Pancreas (tissue), 10 donors: ENCODE measurements around the gene CCDC86. TPM values are rescaled to one million over a fixed set of nuclear protein-coding genes. Genes with fewer than 3 reads are reported as not detected.

Experiments used
- ATAC-seq, 4 donors: fragments of 200-7000 bp; cut with Tn5 transposase; one replicate each; pipeline versions ENCODE4 v1.8.0 to v1.9.1; 2020; ENCODE audit warnings: mild to moderate bottlenecking in 4 of 4, moderate library complexity in 4 of 4
- DNase-seq, 6 donors: peaks; one replicate each; pipeline ENCODE4 v3.0.0-alpha.2; 2020
- FAIRE-seq: peaks from 2 replicates; lab custom pipeline; 2012; peaks lifted over from hg19 to GRCh38; lab: Jason Lieb, UNC
- H3K27ac ChIP-seq, 4 donors: fragments of 200-600 bp; sonication (generic); 1 replicate in 3 of 4; 2 replicates in 1 of 4; pipeline versions ENCODE4 v1.5.0 to v1.8.0; 2020
- H3K27me3 ChIP-seq, 4 donors: fragments of 200-600 bp; one replicate each; pipeline ENCODE4 v1.8.0; 2021
- H3K36me3 ChIP-seq, 3 donors: fragments of 200-600 bp; sonication (generic) in 1 of 3; one replicate each; pipeline versions ENCODE4 v1.5.0 to v1.8.0; 2020 to 2021
- H3K4me1 ChIP-seq, 3 donors: fragments of 200-600 bp; one replicate each; pipeline ENCODE4 v1.8.0; 2021
- H3K4me3 ChIP-seq, 4 donors: fragments of 200-600 bp; sonication (generic) in 2 of 4; one replicate each; pipeline versions ENCODE4 v1.5.0 to v1.8.0; 2020 to 2021
- H3K9me3 ChIP-seq, 4 donors: fragments of 200-600 bp; one replicate each; pipeline ENCODE4 v1.8.0; 2021
- WGBS, 2 donors: extraction: QIAGEN DNeasy Blood & Tissue Kit; methylation state at CpG; one replicate each; pipeline ENCODE4 v1.1.7; 2013; 5-methylcytosine and 5-hydroxymethylcytosine counted together
- intact Hi-C, 3 donors: fragments of 100-400 bp; cut with DNase I; formaldehyde crosslinking; loops; one replicate each; pipeline versions ENCODE4 v1.11.1 to v1.14.2; 2022
- polyA plus RNA-seq, 2 donors: library from polyadenylated mRNA; stranded (reverse); fragments of 200-250 nt; gene quantifications; one replicate each; pipeline ENCODE4 v1.2.3, GENCODE V29; 2013
- total RNA-seq, 6 donors: library from RNA; stranded (reverse); fragmentation: NEBNext Ultra II Directional in 4 of 6; extraction: Animal tissue kit (Norgen Biotek cat#: 25700) in 4 of 6; gene quantifications; one replicate each; pipeline versions ENCODE4 v1.2.1 to v1.2.4, GENCODE V29; 2021 to 2023
- TF ChIP-seq, protein P1 (sequence below), 4 donors: fragments of 200-600 bp; sonication (generic) in 3 of 4; IDR thresholded peaks; one replicate each; pipeline versions ENCODE4 v1.5.0 to v1.8.0; 2021; ENCODE audit warnings: antibody characterized with exemption in 4 of 4
- donor health status: healthy with polysubstance abuse.
- donor health status: DM: no; HTN: no; CAD: no; lungs with moderate emphysema.
- donor health status: DM: no; HTN: no; CAD: no.
- donor health status: control.
- donor health status: control.
- donor health status: Bipolar disorder and iron deficiency.
- donor health status: DM: yes; HTN: yes; CAD: no.
- donor health status: DM: no; HTN: no; CAD: no.
- donor health status: DM: no; HTN: no; CAD: no.
- donor health status: DM: yes; HTN: yes; CAD: no.

CCDC86 gene
- total and polyA plus RNA-seq, 8 donors, result 6.3 to 20.8 (median 11.0) TPM

DNA sequence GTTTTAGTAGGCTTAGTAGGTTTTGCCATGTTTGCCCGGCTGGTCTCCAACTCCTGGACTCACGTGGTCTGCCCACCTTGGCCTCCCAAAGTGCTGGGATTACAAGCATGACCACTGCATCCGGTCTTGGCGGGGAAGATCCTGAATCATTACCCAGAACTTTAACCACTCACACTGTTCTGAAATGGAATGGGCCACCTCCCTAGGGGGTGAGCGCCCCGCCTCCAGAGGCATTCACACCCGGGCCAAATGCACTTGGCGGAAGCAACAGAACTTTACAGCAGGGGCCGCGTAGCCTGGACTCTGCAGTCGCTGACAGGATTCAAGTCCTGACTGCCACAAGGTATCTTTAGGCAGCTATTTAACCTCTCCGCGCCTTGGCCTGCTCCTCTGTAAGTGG, 5.4 kb downstream of the CCDC86 start:
- DNase-seq (no peak), ATAC-seq (no peak), FAIRE-seq (no peak)
- Histone ChIP-seq H3K27me3 (no peaks in the 10 kb centered on the region), H3K9me3 (no peaks in the 10 kb centered on the region), H3K4me3 (no peak overlapping the region), H3K4me1 (peaks cover 0 to 12% (median 6%) of the 10 kb centered on the region in 3 donors), H3K27ac (no peak overlapping the region), H3K36me3 (peaks cover 0 to 16% (median 5%) of the 10 kb centered on the region in 3 donors)
- WGBS, 2 donors, result 73 to 83% methylated on average over 13 of the region's 13 CpGs
- intact Hi-C loops, result loop anchor here in 1 of 3 donors (10.0 kb wide), 1 partner anchor 48 kb away; no protein-coding TSS in a partner anchor
- TF ChIP-seq, protein P1, sequence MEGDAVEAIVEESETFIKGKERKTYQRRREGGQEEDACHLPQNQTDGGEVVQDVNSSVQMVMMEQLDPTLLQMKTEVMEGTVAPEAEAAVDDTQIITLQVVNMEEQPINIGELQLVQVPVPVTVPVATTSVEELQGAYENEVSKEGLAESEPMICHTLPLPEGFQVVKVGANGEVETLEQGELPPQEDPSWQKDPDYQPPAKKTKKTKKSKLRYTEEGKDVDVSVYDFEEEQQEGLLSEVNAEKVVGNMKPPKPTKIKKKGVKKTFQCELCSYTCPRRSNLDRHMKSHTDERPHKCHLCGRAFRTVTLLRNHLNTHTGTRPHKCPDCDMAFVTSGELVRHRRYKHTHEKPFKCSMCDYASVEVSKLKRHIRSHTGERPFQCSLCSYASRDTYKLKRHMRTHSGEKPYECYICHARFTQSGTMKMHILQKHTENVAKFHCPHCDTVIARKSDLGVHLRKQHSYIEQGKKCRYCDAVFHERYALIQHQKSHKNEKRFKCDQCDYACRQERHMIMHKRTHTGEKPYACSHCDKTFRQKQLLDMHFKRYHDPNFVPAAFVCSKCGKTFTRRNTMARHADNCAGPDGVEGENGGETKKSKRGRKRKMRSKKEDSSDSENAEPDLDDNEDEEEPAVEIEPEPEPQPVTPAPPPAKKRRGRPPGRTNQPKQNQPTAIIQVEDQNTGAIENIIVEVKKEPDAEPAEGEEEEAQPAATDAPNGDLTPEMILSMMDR (IDR thresholded peaks at IDR 0.05), result no peak

DNA sequence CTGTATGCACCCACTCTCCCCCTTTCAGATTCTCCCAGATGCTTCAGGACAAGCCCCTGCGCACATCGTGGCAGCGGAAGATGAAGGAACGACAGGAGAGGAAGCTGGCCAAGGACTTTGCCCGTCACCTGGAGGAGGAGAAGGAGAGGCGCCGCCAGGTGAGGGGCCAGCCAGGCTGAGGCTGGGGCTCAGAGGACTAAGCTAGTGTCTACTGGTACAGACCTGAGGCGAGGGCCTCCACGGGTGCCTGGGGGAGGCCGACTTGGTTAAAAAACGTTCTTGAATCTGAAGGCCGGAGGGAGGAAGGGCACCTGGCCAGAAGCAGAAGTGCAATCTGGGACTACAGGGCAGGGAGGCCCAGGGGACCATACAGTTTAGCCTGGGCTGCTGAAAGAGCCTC, 6.0 kb downstream of the CCDC86 start:
- FAIRE-seq (no peak), DNase-seq (no peak), ATAC-seq (no peak)
- Histone ChIP-seq H3K9me3 (no peaks in the 10 kb centered on the region), H3K27me3 (no peaks in the 10 kb centered on the region), H3K4me1 (peaks cover 0 to 12% (median 6%) of the 10 kb centered on the region in 3 donors), H3K27ac (no peak overlapping the region), H3K4me3 (no peak overlapping the region), H3K36me3 (peaks cover 0 to 16% (median 5%) of the 10 kb centered on the region in 3 donors)
- WGBS, 2 donors, result 87% methylated on average over 12 of the region's 12 CpGs
- TF ChIP-seq, protein P1 (IDR thresholded peaks at IDR 0.05), result no peak
- intact Hi-C loops, result loop anchor here in 1 of 3 donors (10.0 kb wide), 1 partner anchor 47 kb away; no protein-coding TSS in a partner anchor

DNA sequence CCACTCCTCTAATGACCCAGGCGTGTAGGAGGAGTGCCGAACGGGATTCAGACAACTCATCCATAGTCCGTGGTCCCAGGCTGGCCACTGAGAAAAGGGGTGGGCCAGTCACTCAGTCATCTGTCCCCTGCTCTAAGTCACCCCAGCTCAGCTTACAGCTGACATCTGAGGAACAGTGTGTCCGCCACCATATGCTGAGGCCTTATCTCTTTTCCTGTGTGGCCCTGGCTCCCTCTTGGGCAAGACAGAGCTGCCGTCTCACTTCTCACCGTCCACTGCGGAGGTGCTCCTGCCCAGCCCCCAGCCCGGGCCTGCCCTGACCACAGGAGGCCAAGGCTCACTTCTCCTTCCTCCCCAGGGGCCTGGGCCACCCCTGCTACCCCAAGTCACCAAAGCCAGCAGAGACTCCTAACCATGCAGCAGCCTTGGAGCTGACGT, 6.8 kb downstream of the CCDC86 start:
- peaks cover 0 to 8% (median 6%) of the 10 kb centered on the region in 3 donors for H3K4me1 ChIP-seq
- TF ChIP-seq, protein P1 (IDR thresholded peaks at IDR 0.05), result no peak
- ATAC-seq (no peak), DNase-seq (no peak), FAIRE-seq (no peak)
- WGBS, 2 donors, result 85 to 91% methylated on average over 10 of the region's 10 CpGs
- intact Hi-C loops, result loop anchor here in 1 of 3 donors (10.0 kb wide), 1 partner anchor 46 kb away; no protein-coding TSS in a partner anchor
- no peaks in the 10 kb centered on the region for H3K9me3 ChIP-seq
- H3K27me3 ChIP-seq, result no peaks in the 10 kb centered on the region
- no peak overlapping the region for H3K27ac ChIP-seq
- peaks cover 0 to 16% (median 5%) of the 10 kb centered on the region in 3 donors for H3K36me3 ChIP-seq
- no peak overlapping the region for H3K4me3 ChIP-seq

DNA sequence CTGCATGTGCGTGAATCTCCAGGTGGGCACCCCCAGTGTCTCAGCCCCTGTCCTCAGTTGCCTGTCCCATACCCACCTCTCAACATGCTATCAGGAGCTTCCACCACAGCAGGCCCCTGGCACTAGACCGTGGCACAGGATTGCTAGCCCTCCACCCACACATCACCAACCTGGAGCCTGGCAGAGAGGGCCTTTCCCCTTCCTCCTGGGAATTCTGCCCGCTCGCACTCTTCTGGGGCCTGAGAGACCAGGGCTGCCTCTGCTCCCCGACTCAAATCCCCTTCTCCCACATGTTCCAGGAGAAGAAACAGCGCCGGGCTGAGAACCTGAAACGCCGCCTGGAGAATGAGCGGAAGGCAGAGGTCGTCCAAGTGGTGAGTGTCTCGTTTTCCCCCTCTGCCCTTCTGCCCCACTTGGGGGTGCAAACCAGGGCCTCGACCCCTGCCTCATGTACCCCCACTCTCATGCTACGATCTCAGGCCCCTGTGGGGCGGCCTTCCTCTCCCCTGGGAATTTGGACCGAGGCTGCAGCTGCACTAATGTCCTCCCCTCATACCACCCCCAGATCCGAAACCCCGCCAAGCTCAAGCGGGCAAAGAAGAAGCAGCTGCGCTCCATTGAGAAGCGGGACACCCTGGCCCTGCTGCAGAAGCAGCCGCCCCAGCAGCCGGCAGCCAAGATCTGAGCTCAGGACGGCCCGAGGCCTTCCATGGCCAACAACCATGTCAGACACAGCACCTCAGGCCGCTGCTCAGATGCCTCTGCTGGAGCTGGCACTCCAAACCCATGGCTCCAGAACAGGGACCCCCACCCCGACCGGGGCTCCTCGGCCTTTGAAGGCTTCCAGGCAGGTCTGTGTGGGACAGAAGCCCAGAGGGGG, 8.0 kb downstream of the CCDC86 start:
- Histone ChIP-seq H3K27ac (no peak overlapping the region), H3K4me1 (peaks cover 0 to 6% (median 0%) of the 10 kb centered on the region in 3 donors), H3K36me3 (peaks cover 0 to 16% (median 5%) of the 10 kb centered on the region in 3 donors), H3K4me3 (no peak overlapping the region), H3K27me3 (no peaks in the 10 kb centered on the region), H3K9me3 (no peaks in the 10 kb centered on the region)
- WGBS, 2 donors, result 90 to 91% methylated on average over 29 of the region's 29 CpGs
- TF ChIP-seq, protein P1 (IDR thresholded peaks at IDR 0.05), result no peak
- FAIRE-seq, result no peak
- no peak for ATAC-seq
- DNase-seq, result no peak
- intact Hi-C loops, result loop anchor here in 1 of 3 donors (10.0 kb wide), 1 partner anchor 45 kb away; no protein-coding TSS in a partner anchor
